Adrenal gland (tissue), 12 donors: ENCODE results near the gene MKNK2. TPM values are rescaled to one million over a fixed set of nuclear protein-coding genes. Genes with fewer than 3 reads are reported as not detected.

Source experiments
- DNase-seq, 7 donors: peaks; one replicate each; pipeline ENCODE4 v3.0.0-alpha.2; 2019 to 2020
- H3K27ac ChIP-seq, 5 donors: fragments of 200-600 bp; sonication (generic) in 4 of 5; 1 replicate in 3 of 5; 2 replicates in 2 of 5; pipeline versions ENCODE4 v1.5.1 to v1.8.0; 2016 to 2020; ENCODE audit warnings: mild to moderate bottlenecking in 1 of 5
- H3K27me3 ChIP-seq: fragments of 200-600 bp; 2 replicates; pipeline ENCODE4 v1.8.0; 2021
- H3K36me3 ChIP-seq, 2 donors: fragments of 200-600 bp; replicated peaks in 1 of 2; 1 replicate in 1 of 2; 2 replicates in 1 of 2; pipeline versions ENCODE4 v1.5.1 to v1.8.0; 2018 to 2022
- H3K4me1 ChIP-seq, 2 donors: fragments of 200-600 bp; replicated peaks in 1 of 2; 1 replicate in 1 of 2; 2 replicates in 1 of 2; pipeline versions ENCODE4 v1.5.1 to v1.8.0; 2018 to 2021
- H3K4me3 ChIP-seq, 4 donors: fragments of 200-600 bp; sonication (generic) in 3 of 4; one replicate each; pipeline ENCODE4 v1.5.1; 2016 to 2018
- H3K9me3 ChIP-seq, 3 donors: fragments of 200-600 bp; sonication (generic) in 1 of 3; replicated peaks in 1 of 3; 1 replicate in 2 of 3; 2 replicates in 1 of 3; pipeline versions ENCODE4 v1.5.1 to v1.8.0; 2016 to 2021
- POLR2A ChIP-seq, 2 donors: fragments of 450-650 bp; IDR thresholded peaks; one replicate each; pipeline ENCODE4 v1.6.1; 2017; ENCODE audit warnings: antibody characterized with exemption in 2 of 2, mild to moderate bottlenecking in 2 of 2, moderate library complexity in 1 of 2
- WGBS, 4 donors: extraction: QIAGEN DNeasy Blood & Tissue Kit in 2 of 4; methylation state at CpG; one replicate each; pipeline versions ENCODE4 v1.1.5 to v1.1.7; 2013 to 2017; 5-methylcytosine and 5-hydroxymethylcytosine counted together
- intact Hi-C, 2 donors: fragments of 100-400 bp; cut with DNase I; formaldehyde crosslinking; loops; one replicate each; pipeline versions ENCODE4 v1.14.1 to v1.15.0; 2022 to 2023
- polyA plus RNA-seq, 3 donors: library from polyadenylated mRNA; stranded (reverse); fragments of 200-250 nt in 2 of 3; fragments of 350-450 nt in 1 of 3; fragmentation: Illumina TruSeq in 1 of 3; extraction: RNeasy Lipid Tissue Mini Kit (QIAGEN cat#74804) in 1 of 3; gene quantifications; one replicate each; pipeline ENCODE4 v1.2.3, GENCODE V29; 2013 to 2014
- total RNA-seq, 9 donors: library from RNA; depleted of rRNA in 4 of 9; stranded (reverse); fragments of >200 nt in 4 of 9; fragments of 120-200 nt in 1 of 9; fragmentation: NEBNext Ultra II Directional in 1 of 9; extraction: Animal tissue kit (Norgen Biotek cat#: 25700) in 1 of 9; gene quantifications; one replicate each; pipeline versions ENCODE4 v1.1.0 to v1.2.4, GENCODE V29; 2013 to 2023
- TF ChIP-seq, protein P1 (sequence below), 6 experiments: fragments of 450-650 bp in 4 of 6; fragments of 200-600 bp in 2 of 6; sonication (generic) in 1 of 6; IDR thresholded peaks; 1 replicate in 5 of 6; 2 replicates in 1 of 6; pipeline versions ENCODE4 v1.5.1 to v1.8.0; 2016 to 2021; ENCODE audit warnings: antibody characterized with exemption in 6 of 6, mild to moderate bottlenecking in 2 of 6, moderate library complexity in 1 of 6
- donor health status: healthy with polysubstance abuse.
- donor health status: Bipolar disorder and iron deficiency.
- donor health status: DM: yes; HTN: yes; CAD: no.
- donor health status: DM: no; HTN: no; CAD: no.
- donor health status: DM: no; HTN: no; CAD: no.
- donor health status: DM: yes; HTN: yes; CAD: no.

MKNK2 gene
- total and polyA plus RNA-seq, 12 donors, result 25.5 to 440 (median 164) TPM

DNA sequence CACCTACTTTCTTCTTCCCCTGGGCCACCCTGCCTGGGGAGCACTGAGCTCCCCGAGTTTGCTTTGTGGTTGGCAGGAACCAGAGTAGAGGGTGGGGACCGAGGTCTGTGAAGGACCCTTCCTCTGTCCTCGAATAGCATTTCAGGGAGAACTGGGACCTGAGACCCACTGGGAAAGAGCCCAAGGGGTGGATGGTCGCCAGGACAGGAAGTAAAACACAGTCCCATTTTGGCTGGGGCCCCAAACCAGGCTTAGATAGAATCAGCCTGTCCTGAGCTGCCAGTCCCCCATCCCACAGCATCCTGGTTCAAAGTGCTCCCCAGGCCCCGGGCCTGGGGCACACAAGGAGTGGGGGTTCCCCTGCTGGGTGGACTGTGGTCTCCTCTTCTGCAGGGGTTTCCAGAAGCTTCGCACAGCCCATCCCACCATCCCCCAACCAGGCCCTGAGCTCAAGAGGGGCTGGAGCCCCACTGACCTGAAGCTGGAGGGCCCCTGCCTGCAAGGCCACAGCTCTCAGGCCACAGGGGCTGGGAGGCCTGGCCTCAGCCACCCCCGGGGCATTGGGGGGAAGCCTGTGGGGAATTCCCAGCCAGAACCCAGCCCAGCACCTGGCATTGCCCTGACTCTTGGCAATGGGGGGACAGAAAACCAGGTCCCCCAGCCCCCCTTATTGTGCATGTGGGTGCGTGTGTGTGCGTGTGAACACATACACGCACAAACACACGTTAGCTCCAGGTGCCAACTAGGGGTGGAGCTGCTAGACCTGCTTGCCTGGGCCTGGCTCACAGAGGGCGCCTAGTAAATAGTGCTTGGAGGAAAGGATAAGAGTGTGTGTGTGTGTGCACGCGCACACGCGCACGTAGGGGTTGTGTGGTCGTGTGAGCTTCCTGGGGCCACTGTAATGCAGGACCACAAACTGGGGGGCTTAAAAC, 995 bp upstream of the MKNK2 start:
- Histone ChIP-seq H3K4me1 (peaks cover 46 to 51% of the 10 kb centered on the region in 2 donors), H3K9me3 (no peaks in the 10 kb centered on the region), H3K4me3 (peak overlapping the region in 1 of 4 donors; percentile 99), H3K36me3 (peaks cover 0 to 12% of the 10 kb centered on the region in 2 donors), H3K27ac (peak overlapping the region in 4 of 5 donors; percentile 64 to 99 (median 98)), H3K27me3 (no peaks in the 10 kb centered on the region)
- 48 to 58% (median 56%) methylated on average over 15 to 18 of the region's 18 CpGs for WGBS, 4 donors
- peak in 3 of 7 donors; percentile 50 to 79 (median 69) for DNase-seq
- TF ChIP-seq POLR2A (IDR thresholded peaks at IDR 0.05), result no peak
- TF ChIP-seq, protein P1, sequence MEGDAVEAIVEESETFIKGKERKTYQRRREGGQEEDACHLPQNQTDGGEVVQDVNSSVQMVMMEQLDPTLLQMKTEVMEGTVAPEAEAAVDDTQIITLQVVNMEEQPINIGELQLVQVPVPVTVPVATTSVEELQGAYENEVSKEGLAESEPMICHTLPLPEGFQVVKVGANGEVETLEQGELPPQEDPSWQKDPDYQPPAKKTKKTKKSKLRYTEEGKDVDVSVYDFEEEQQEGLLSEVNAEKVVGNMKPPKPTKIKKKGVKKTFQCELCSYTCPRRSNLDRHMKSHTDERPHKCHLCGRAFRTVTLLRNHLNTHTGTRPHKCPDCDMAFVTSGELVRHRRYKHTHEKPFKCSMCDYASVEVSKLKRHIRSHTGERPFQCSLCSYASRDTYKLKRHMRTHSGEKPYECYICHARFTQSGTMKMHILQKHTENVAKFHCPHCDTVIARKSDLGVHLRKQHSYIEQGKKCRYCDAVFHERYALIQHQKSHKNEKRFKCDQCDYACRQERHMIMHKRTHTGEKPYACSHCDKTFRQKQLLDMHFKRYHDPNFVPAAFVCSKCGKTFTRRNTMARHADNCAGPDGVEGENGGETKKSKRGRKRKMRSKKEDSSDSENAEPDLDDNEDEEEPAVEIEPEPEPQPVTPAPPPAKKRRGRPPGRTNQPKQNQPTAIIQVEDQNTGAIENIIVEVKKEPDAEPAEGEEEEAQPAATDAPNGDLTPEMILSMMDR (IDR thresholded peaks at IDR 0.05), result no peak
- intact Hi-C loops, result no loop called here

DNA sequence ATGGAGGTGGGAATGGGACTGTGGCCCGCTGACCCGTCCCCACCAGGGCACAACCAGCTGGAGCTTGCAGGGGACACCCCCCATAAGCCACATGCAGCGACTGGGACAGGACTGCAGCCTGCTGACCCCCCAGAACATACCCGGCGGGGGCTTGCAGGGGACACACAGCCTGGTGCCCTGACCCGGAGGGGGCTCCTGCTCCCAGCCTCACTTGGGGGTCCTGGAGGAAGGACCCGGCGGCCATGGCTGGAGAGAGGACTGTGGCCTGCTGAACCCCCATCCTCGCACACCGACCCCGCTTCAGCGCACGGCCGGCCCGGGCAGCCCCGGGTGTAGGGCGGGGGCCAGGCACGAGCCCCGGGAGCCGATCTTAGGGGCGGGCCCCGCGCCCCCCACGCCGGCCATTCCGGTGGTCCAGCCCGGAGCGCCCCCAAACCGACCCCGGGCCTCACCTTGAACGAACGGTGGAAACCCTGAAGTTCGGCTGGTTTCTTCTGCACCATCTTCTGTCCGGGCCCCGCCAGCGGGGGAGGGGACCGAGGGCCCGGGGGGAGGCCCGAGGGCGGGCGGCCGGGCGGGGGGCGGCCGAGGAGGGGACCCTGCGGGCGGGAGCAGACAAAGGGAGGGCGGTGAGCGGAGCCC, 574 bp downstream of the MKNK2 start:
- 0 to 2% (median 1%) methylated on average over 1 to 49 of the region's 49 CpGs for WGBS, 4 donors
- Histone ChIP-seq H3K27me3 (no peaks in the 10 kb centered on the region), H3K36me3 (peaks cover 0 to 27% of the 10 kb centered on the region in 2 donors), H3K4me3 (peak overlapping the region; percentile 62 to 99 (median 88)), H3K4me1 (peaks cover 53 to 57% of the 10 kb centered on the region in 2 donors), H3K9me3 (no peaks in the 10 kb centered on the region), H3K27ac (peak overlapping the region; percentile 89 to 99 (median 98))
- peak in 2 of 7 donors; percentile 39 to 61 for DNase-seq
- intact Hi-C loops, result no loop called here
- TF ChIP-seq POLR2A (IDR thresholded peaks at IDR 0.05), result no peak

DNA sequence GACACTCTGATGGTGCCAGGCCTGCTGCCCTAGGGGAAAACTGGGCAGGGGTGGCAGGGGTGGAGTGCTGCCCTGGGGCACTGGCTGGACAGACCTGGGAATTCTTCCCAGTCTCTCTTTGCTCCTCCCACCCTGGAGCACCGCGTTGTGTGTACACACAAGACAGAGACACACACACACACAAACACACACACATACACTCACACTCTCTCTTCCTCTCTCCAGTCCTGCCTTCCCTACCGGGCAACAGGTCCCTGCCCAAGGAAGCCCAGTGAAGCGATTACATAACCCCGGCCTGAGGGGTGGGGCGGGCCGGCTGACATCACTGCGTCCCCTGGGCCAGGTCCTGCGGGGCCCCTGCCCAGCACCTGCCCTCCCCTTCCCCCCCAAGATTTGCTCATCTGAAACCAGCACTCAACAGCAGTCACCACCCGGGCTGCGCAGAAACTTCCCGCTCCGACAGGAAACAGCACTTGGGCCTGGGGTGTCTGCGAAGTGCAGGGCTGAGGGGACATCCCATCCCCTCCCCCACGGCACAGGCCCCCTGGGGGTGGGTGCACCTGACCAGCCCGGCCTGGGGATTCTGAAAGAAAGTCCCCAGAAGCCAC, 1.2 kb downstream of the MKNK2 start:
- no peaks in the 10 kb centered on the region for H3K27me3 ChIP-seq
- H3K4me1 ChIP-seq, result peaks cover 60% of the 10 kb centered on the region in 2 donors
- DNase-seq, result peak; percentile 91 to 95 (median 92)
- 0 to 1% (median 0%) methylated on average over 9 to 16 of the region's 16 CpGs for WGBS, 4 donors
- peak overlapping the region; percentile 62 to 99 (median 88) for H3K4me3 ChIP-seq
- H3K9me3 ChIP-seq, result no peaks in the 10 kb centered on the region
- peaks cover 0 to 31% of the 10 kb centered on the region in 2 donors for H3K36me3 ChIP-seq
- H3K27ac ChIP-seq, result peak overlapping the region; percentile 89 to 99 (median 98)
- intact Hi-C loops, result no loop called here
- TF ChIP-seq, protein P1 (IDR thresholded peaks at IDR 0.05), result no peak
- TF ChIP-seq POLR2A (IDR thresholded peaks at IDR 0.05), result peak; percentile 87 to 93

DNA sequence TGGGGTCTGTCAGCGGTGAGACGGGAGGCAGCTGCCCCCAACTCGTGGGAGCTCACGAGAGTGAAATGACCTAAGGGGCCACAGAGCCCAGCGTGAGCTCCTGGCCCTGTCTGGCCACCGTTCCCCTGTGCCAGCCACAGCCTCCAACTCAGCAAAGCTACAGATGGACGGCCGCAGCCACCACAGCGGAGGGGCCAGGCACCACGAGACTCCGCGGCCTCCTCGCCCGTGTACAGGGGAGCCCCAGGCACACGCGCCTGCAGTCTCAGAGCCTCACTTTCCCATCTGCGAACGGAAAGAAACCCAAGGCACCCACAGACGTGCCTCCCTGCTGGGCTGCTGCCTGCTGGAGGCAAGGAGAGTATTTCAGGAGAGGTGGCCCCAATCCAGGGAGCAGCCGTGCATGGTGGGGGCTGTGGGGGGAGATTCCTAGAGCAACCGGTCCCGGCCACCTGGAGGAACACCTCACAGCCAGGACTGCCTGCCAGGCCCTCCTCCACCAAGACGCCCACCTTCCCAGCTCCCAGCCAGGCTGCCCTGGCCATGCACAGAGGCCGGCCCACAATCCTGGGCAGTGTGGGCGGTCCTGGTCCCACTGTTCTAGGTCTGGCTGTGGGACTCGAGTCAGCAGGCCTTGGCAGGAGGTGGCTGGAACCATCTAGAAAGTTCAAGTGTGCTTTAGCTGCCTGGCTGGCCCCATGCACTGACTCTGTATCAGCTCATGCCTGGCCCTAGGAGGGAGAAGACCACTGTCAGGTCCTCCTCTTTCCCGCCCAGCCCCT, 1.9 kb downstream of the MKNK2 start:
- peaks cover 0 to 38% of the 10 kb centered on the region in 2 donors for H3K36me3 ChIP-seq
- 22 to 30% (median 27%) methylated on average over 17 to 27 of the region's 27 CpGs for WGBS, 4 donors
- H3K9me3 ChIP-seq, result no peaks in the 10 kb centered on the region
- TF ChIP-seq, protein P1 (IDR thresholded peaks at IDR 0.05), result no peak
- no peak for TF ChIP-seq POLR2A (IDR thresholded peaks at IDR 0.05)
- peak overlapping the region; percentile 23 to 99 (median 98) for H3K27ac ChIP-seq
- intact Hi-C loops, result no loop called here
- peaks cover 63 to 67% of the 10 kb centered on the region in 2 donors for H3K4me1 ChIP-seq
- H3K4me3 ChIP-seq, result peak overlapping the region in 3 of 4 donors; percentile 62 to 99 (median 91)
- peak in 3 of 7 donors; percentile 63 to 76 (median 63) for DNase-seq
- no peaks in the 10 kb centered on the region for H3K27me3 ChIP-seq
